Keratinocyte (primary cell): ENCODE measurements around the gene TPRX1. TPM values are rescaled to one million over a fixed set of nuclear protein-coding genes. Genes with fewer than 3 reads are reported as not detected.

ENCODE experiments used
- DNase-seq: peaks from one replicate; pipeline ENCODE4 v3.0.0-alpha.2; 2011; ENCODE audit warnings: low read depth, missing footprints, low spot score
- FAIRE-seq: peaks from 2 replicates; lab custom pipeline; 2011; peaks lifted over from hg19 to GRCh38; lab: Jason Lieb, UNC
- H2AFZ ChIP-seq: 2 replicates; pipeline ENCODE4 v1.6.0; 2012; ENCODE audit warnings: low read length, control low read depth, inconsistent platforms; ENCODE audit not compliant: control insufficient read depth
- H3K27ac ChIP-seq: 2 replicates; pipeline ENCODE4 v1.5.1; 2011; ENCODE audit warnings: low read length; ENCODE audit not compliant: control insufficient read depth, insufficient read depth
- H3K27me3 ChIP-seq: 3 replicates; pipeline ENCODE4 v1.6.0; 2011; ENCODE audit warnings: low read length; ENCODE audit not compliant: control insufficient read depth, insufficient read depth; ENCODE audit errors: extremely low read depth
- H3K36me3 ChIP-seq, 2 experiments: 2 replicates in 1 of 2; 3 replicates in 1 of 2; pipeline ENCODE4 v1.5.1; 2011; ENCODE audit warnings: low read length in 2 of 2, mild to moderate bottlenecking in 1 of 2; ENCODE audit not compliant: control insufficient read depth in 2 of 2, insufficient read depth in 2 of 2; ENCODE audit errors: extremely low read depth in 1 of 2
- H3K4me1 ChIP-seq: 3 replicates; pipeline ENCODE4 v1.5.1; 2011; ENCODE audit warnings: low read length; ENCODE audit not compliant: control insufficient read depth, insufficient read depth; ENCODE audit errors: extremely low read depth
- H3K4me2 ChIP-seq: 3 replicates; pipeline ENCODE4 v1.6.0; 2011; ENCODE audit warnings: low read depth, low read length; ENCODE audit not compliant: control insufficient read depth, insufficient read depth; ENCODE audit errors: extremely low read depth
- H3K4me3 ChIP-seq, 3 experiments: fragments of 200-600 bp in 1 of 3; sonication (generic) in 1 of 3; 2 replicates in 2 of 3; 3 replicates in 1 of 3; pipeline ENCODE4 v1.5.1; 2011 to 2016; ENCODE audit warnings: low read length in 3 of 3, mild to moderate bottlenecking in 3 of 3, control low read depth in 2 of 3, inconsistent platforms in 1 of 3, low read depth in 1 of 3, mixed read lengths in 1 of 3, mixed run types in 1 of 3, moderate library complexity in 1 of 3; ENCODE audit not compliant: control insufficient read depth in 2 of 3, insufficient read depth in 2 of 3; ENCODE audit errors: extremely low read depth in 1 of 3
- H3K79me2 ChIP-seq: 2 replicates; pipeline ENCODE4 v1.6.0; 2012; ENCODE audit warnings: low read length; ENCODE audit not compliant: control insufficient read depth, insufficient read depth
- H3K9ac ChIP-seq: 3 replicates; pipeline ENCODE4 v1.6.0; 2011; ENCODE audit warnings: low read length; ENCODE audit not compliant: control insufficient read depth, insufficient read depth; ENCODE audit errors: extremely low read depth
- H3K9me1 ChIP-seq: 3 replicates; pipeline ENCODE4 v1.6.0; 2011; ENCODE audit warnings: low read length; ENCODE audit not compliant: control insufficient read depth, insufficient read depth; ENCODE audit errors: extremely low read depth
- H3K9me3 ChIP-seq: 2 replicates; pipeline ENCODE4 v1.5.1; 2012; ENCODE audit warnings: low read depth, low read length; ENCODE audit not compliant: control insufficient read depth
- H4K20me1 ChIP-seq: 3 replicates; pipeline ENCODE4 v1.6.0; 2011; ENCODE audit warnings: low read length; ENCODE audit not compliant: control insufficient read depth, insufficient read depth; ENCODE audit errors: extremely low read depth
- CTCF ChIP-seq, 3 experiments: IDR thresholded peaks in 1 of 3; conservative IDR thresholded peaks in 1 of 3; optimal IDR thresholded peaks in 1 of 3; 2 replicates in 2 of 3; 3 replicates in 1 of 3; pipeline versions ENCODE3 to v1.5.1; 2011; ENCODE audit warnings: low read length in 3 of 3, mild to moderate bottlenecking in 3 of 3, moderate library complexity in 2 of 3, control low read depth in 1 of 3, inconsistent platforms in 1 of 3; ENCODE audit not compliant: insufficient read depth in 2 of 3; ENCODE audit errors: extremely low read depth in 1 of 3
- EZH2 ChIP-seq: IDR thresholded peaks from one replicate; pipeline ENCODE4 v1.6.1; 2012; ENCODE audit warnings: inconsistent platforms, mild to moderate bottlenecking, low read length, moderate library complexity
- dilution Hi-C: fragments of 300-500 bp; cut with MboI; formaldehyde crosslinking; loops from one replicate; pipeline ENCODE4 v1.7.0; 2020; ENCODE audit warnings: low sequenced_read_pairs; ENCODE audit not compliant: extremely low pct_ligation_motif_present
- polyA plus RNA-seq, 5 experiments: library from polyadenylated mRNA; depleted of rRNA in 3 of 5; stranded (reverse) in 3 of 5; stranded (forward) in 1 of 5; unstranded in 1 of 5; fragments of >200 nt; gene quantifications; 1 replicate in 1 of 5; 2 replicates in 3 of 5; 3 replicates in 1 of 5; pipeline versions ENCODE4 v1.2.1 to v1.2.3, GENCODE V29; 2011 to 2012; ENCODE audit warnings: missing spikeins in 2 of 5, low read depth in 1 of 5, low replicate concordance in 1 of 5

The TPRX1 gene
- polyA plus RNA-seq, 1 donor (not counting 4 experiments of a cell fraction or from before 2014, with no cell fraction given) = not detected

GRCh38 chr19:47761566-47761965, 42.8 kb downstream of the TPRX1 start:
- Histone ChIP-seq H3K9ac (no peak overlapping the region), H3K4me1 (no peaks in the 10 kb centered on the region), H2AFZ (no peak overlapping the region), H3K4me2 (no peak overlapping the region), H3K9me3 (no peaks in the 10 kb centered on the region), H3K27ac (no peak overlapping the region), H3K79me2 (no peaks in the 10 kb centered on the region), H3K27me3 (no peaks in the 10 kb centered on the region), H3K4me3 (no peak overlapping the region), H3K9me1 (no peaks in the 10 kb centered on the region), H3K36me3 (peaks cover 16 to 22% of the 10 kb centered on the region in 2 experiments), H4K20me1 (no peaks in the 10 kb centered on the region)
- FAIRE-seq (no peak), DNase-seq (no peak)
- TF ChIP-seq CTCF (optimal IDR thresholded peaks at IDR 0.05 in 1 of 3, IDR thresholded peaks at IDR 0.05 in 1 of 3, conservative IDR thresholded peaks at IDR 0.05 in 1 of 3; ENCODE audit: extremely low read depth in 1 of 3, insufficient read depth in 2 of 3, low read length in 3 of 3) = no peak
- no peak for TF ChIP-seq EZH2
- dilution Hi-C loops = no loop called here

GRCh38 chr19:47760632-47760999, 43.7 kb downstream of the TPRX1 start:
- Histone ChIP-seq H3K27ac (no peak overlapping the region), H3K4me1 (no peaks in the 10 kb centered on the region), H3K9me3 (no peaks in the 10 kb centered on the region), H2AFZ (no peak overlapping the region), H3K9me1 (no peaks in the 10 kb centered on the region), H3K4me3 (no peak overlapping the region), H4K20me1 (no peaks in the 10 kb centered on the region), H3K79me2 (no peaks in the 10 kb centered on the region), H3K36me3 (peaks cover 24 to 32% of the 10 kb centered on the region in 2 experiments), H3K27me3 (no peaks in the 10 kb centered on the region), H3K4me2 (no peak overlapping the region), H3K9ac (no peak overlapping the region)
- FAIRE-seq = no peak
- dilution Hi-C loops = no loop called here
- TF ChIP-seq CTCF (optimal IDR thresholded peaks at IDR 0.05 in 1 of 3, IDR thresholded peaks at IDR 0.05 in 1 of 3, conservative IDR thresholded peaks at IDR 0.05 in 1 of 3; ENCODE audit: extremely low read depth in 1 of 3, insufficient read depth in 2 of 3, low read length in 3 of 3) (no peak), EZH2 (no peak)
- no peak for DNase-seq
